BLaER1 (cell line): ENCODE results near the gene REC8.
"Not testable (repeated sequence)": the region's sequence is repeated elsewhere in the genome, so short reads cannot be mapped to it uniquely, and the experiment has no call there.

ENCODE experiments used
- H3K27ac ChIP-seq: shearing (Covaris generic); formaldehyde crosslinking; 2 replicates; pipeline ENCODE4 v1.8.1; 2022
- H3K27me3 ChIP-seq: shearing (Covaris generic); formaldehyde crosslinking; 2 replicates; pipeline ENCODE4 v1.8.1; 2022
- H3K36me3 ChIP-seq: shearing (Covaris generic); formaldehyde crosslinking; 2 replicates; pipeline ENCODE4 v1.8.1; 2022
- H3K4me1 ChIP-seq: shearing (Covaris generic); formaldehyde crosslinking; 2 replicates; pipeline ENCODE4 v1.8.1; 2022
- H3K4me2 ChIP-seq: shearing (Covaris generic); formaldehyde crosslinking; 2 replicates; pipeline ENCODE4 v1.8.1; 2022
- H3K4me3 ChIP-seq: shearing (Covaris generic); formaldehyde crosslinking; 2 replicates; pipeline ENCODE4 v1.8.1; 2022
- H3K9ac ChIP-seq: shearing (Covaris generic); formaldehyde crosslinking; 2 replicates; pipeline ENCODE4 v1.8.1; 2022
- H3K9me3 ChIP-seq: shearing (Covaris generic); formaldehyde crosslinking; 2 replicates; pipeline ENCODE4 v1.8.1; 2022
- H4K20me1 ChIP-seq: shearing (Covaris generic); formaldehyde crosslinking; 2 replicates; pipeline ENCODE4 v1.8.1; 2022
- Cebpa-rat ChIP-seq: shearing (Covaris generic); IDR thresholded peaks from 2 replicates; pipeline ENCODE4 v1.8.1; 2022

The REC8 gene

GRCh38 chr14:24196071-24197055 is 24.5 kb downstream of the REC8 start:
- H3K27ac ChIP-seq, result peak overlapping the region; percentile 99
- TF ChIP-seq Cebpa-rat, result no peak

GRCh38 chr14:24197056-24197450 is 25.2 kb downstream of the REC8 start:
- peak overlapping the region; percentile 72; the same call in 1 of the 2 replicates for H3K4me3 ChIP-seq
- H3K4me2 ChIP-seq, result peak overlapping the region; percentile 84
- H4K20me1 ChIP-seq, result no peaks in the 10 kb centered on the region
- peak overlapping the region; percentile 99; the same call in 1 of the 2 replicates for H3K27ac ChIP-seq
- H3K9me3 ChIP-seq, result peaks cover 10% of the 10 kb centered on the region
- no peak for TF ChIP-seq Cebpa-rat
- peaks cover 49% of the 10 kb centered on the region for H3K36me3 ChIP-seq
- H3K4me1 ChIP-seq, result peaks cover 54% of the 10 kb centered on the region
- H3K27me3 ChIP-seq, result no peaks in the 10 kb centered on the region
- peak overlapping the region; percentile 98; the same call in 1 of the 2 replicates for H3K9ac ChIP-seq

More at GRCh38 chr14:24196071-24197055, 24.5 kb downstream of the REC8 start:
- peaks cover 3% of the 10 kb centered on the region for H3K9me3 ChIP-seq
- H3K36me3 ChIP-seq, result peaks cover 49% of the 10 kb centered on the region
- no peaks in the 10 kb centered on the region for H4K20me1 ChIP-seq
- no peaks in the 10 kb centered on the region for H3K27me3 ChIP-seq
- H3K9ac ChIP-seq, result peak overlapping the region; percentile 98
- peak overlapping the region; percentile 84 for H3K4me2 ChIP-seq
- H3K4me3 ChIP-seq, result peak overlapping the region; percentile 72
- peaks cover 58% of the 10 kb centered on the region for H3K4me1 ChIP-seq

- Histone ChIP-seq H3K4me3 (no peak overlapping the region), H3K4me2 (no peak overlapping the region), H4K20me1 (no peaks in the 10 kb centered on the region), H3K9ac (no peak overlapping the region), H3K27me3 (no peaks in the 10 kb centered on the region), H3K4me1 (peaks cover 36% of the 10 kb centered on the region), H3K9me3 (peaks cover 27% of the 10 kb centered on the region), H3K36me3 (peaks cover 57% of the 10 kb centered on the region), H3K27ac (no peak overlapping the region)
- TF ChIP-seq Cebpa-rat, result no peak
Observed at GRCh38 chr14:24198814-24199524, 27.1 kb downstream of the REC8 start.

- peaks cover 27% of the 10 kb centered on the region for H3K9me3 ChIP-seq
- H3K27me3 ChIP-seq, H3K9ac ChIP-seq, H4K20me1 ChIP-seq, H3K27ac ChIP-seq, H3K4me2 ChIP-seq, H3K4me3 ChIP-seq: not testable (repeated sequence)
- H3K4me1 ChIP-seq, result peaks cover 15% of the 10 kb centered on the region
- peaks cover 91% of the 10 kb centered on the region for H3K36me3 ChIP-seq
Observed at GRCh38 chr14:24202538-24202937, 30.7 kb downstream of the REC8 start.

- H4K20me1 ChIP-seq, H3K9ac ChIP-seq, H3K27me3 ChIP-seq, H3K4me3 ChIP-seq, H3K4me2 ChIP-seq, H3K27ac ChIP-seq: not testable (repeated sequence)
- H3K4me1 ChIP-seq, result peaks cover 15% of the 10 kb centered on the region
- peaks cover 98% of the 10 kb centered on the region for H3K36me3 ChIP-seq
- H3K9me3 ChIP-seq, result peaks cover 27% of the 10 kb centered on the region
Observed at GRCh38 chr14:24203249-24203886, 31.5 kb downstream of the REC8 start.

GRCh38 chr14:24204163-24205146 is 32.6 kb downstream of the REC8 start:
- Histone ChIP-seq H3K4me1 (peaks cover 10% of the 10 kb centered on the region), H3K9me3 (peaks cover 27% of the 10 kb centered on the region), H3K36me3 (peaks cover 98% of the 10 kb centered on the region), H3K4me3 (no peak overlapping the region), H4K20me1 (no peaks in the 10 kb centered on the region), H3K27ac (no peak overlapping the region), H3K4me2 (no peak overlapping the region), H3K27me3 (no peaks in the 10 kb centered on the region), H3K9ac (no peak overlapping the region)
- TF ChIP-seq Cebpa-rat, result no peak

- Histone ChIP-seq H3K27ac (no peak overlapping the region), H3K4me1 (peaks cover 15% of the 10 kb centered on the region), H3K4me2 (no peak overlapping the region), H4K20me1 (no peaks in the 10 kb centered on the region), H3K9me3 (peaks cover 22% of the 10 kb centered on the region), H3K27me3 (no peaks in the 10 kb centered on the region), H3K4me3 (no peak overlapping the region), H3K9ac (no peak overlapping the region), H3K36me3 (peaks cover 98% of the 10 kb centered on the region)
- no peak for TF ChIP-seq Cebpa-rat
Observed at GRCh38 chr14:24206260-24207103, 34.6 kb downstream of the REC8 start.

- Histone ChIP-seq H3K4me1 (peaks cover 21% of the 10 kb centered on the region), H3K4me3 (no peak overlapping the region), H3K27ac (no peak overlapping the region), H3K9ac (no peak overlapping the region), H3K27me3 (no peaks in the 10 kb centered on the region), H3K9me3 (peaks cover 16% of the 10 kb centered on the region), H3K36me3 (peaks cover 94% of the 10 kb centered on the region), H4K20me1 (no peaks in the 10 kb centered on the region), H3K4me2 (peak overlapping the region; percentile 3; the same call in 1 of the 2 replicates)
- TF ChIP-seq Cebpa-rat, result no peak
Observed at GRCh38 chr14:24207104-24207551, 35.2 kb downstream of the REC8 start.
